GM19025 (cell line): ENCODE data around the gene VSIG4.

Experiments used
- ATAC-seq: cut with Tn5 transposase; IDR thresholded peaks from one replicate; pipeline ENCODE4 v1.9.1; 2021; ENCODE audit warnings: mild to moderate bottlenecking, low read depth, moderate library complexity; ENCODE audit not compliant: unreplicated experiment

VSIG4 gene

GRCh38 chrX:66012094-66012534, 27.8 kb downstream of the VSIG4 start:
- ATAC-seq: peak; percentile 33

GRCh38 chrX:66009231-66009845, 30.5 kb downstream of the VSIG4 start:
- ATAC-seq: no peak

GRCh38 chrX:66008328-66008970, 31.4 kb downstream of the VSIG4 start:
- ATAC-seq: no peak

GRCh38 chrX:66007851-66008250, 32.0 kb downstream of the VSIG4 start:
- no peak for ATAC-seq

- ATAC-seq: no peak
Observed at GRCh38 chrX:66005830-66006449, 33.9 kb downstream of the VSIG4 start.

GRCh38 chrX:66004928-66005829, 34.7 kb downstream of the VSIG4 start:
- no peak for ATAC-seq

- ATAC-seq: no peak
Observed at GRCh38 chrX:66002824-66003680, 36.8 kb downstream of the VSIG4 start.

- no peak for ATAC-seq
Observed at GRCh38 chrX:66001596-66001995, 38.3 kb downstream of the VSIG4 start.

GRCh38 chrX:66000628-66001272, 39.1 kb downstream of the VSIG4 start:
- ATAC-seq: no peak

GRCh38 chrX:66000178-66000577, 39.7 kb downstream of the VSIG4 start:
- no peak for ATAC-seq

- ATAC-seq: no peak
Observed at GRCh38 chrX:65999563-66000148, 40.2 kb downstream of the VSIG4 start.

GRCh38 chrX:65999029-65999562, 40.8 kb downstream of the VSIG4 start:
- ATAC-seq: no peak

GRCh38 chrX:65997978-65998717, 41.7 kb downstream of the VSIG4 start:
- ATAC-seq: no peak

- no peak for ATAC-seq
Observed at GRCh38 chrX:65994519-65995506, 45.1 kb downstream of the VSIG4 start.

GRCh38 chrX:65993915-65994460, 45.9 kb downstream of the VSIG4 start:
- ATAC-seq: no peak

GRCh38 chrX:65993332-65993731, 46.5 kb downstream of the VSIG4 start:
- no peak for ATAC-seq

GRCh38 chrX:65990702-65991101, 49.2 kb downstream of the VSIG4 start:
- no peak for ATAC-seq
